Left lung (tissue), 10 donors: ENCODE results near the gene SYNE3. TPM values are rescaled to one million over a fixed set of nuclear protein-coding genes. Genes with fewer than 3 reads are reported as not detected.
A peak's percentile ranks its signal among the peaks of the same experiment; 100 is the strongest.

Experiments used
- ATAC-seq: fragments of 200-7000 bp; cut with Tn5 transposase; one replicate; pipeline ENCODE4 v1.9.1; 2020; ENCODE audit warnings: moderate library complexity
- DNase-seq, 4 donors: peaks; one replicate each; pipeline ENCODE4 v3.0.0-alpha.2; 2013 to 2020
- H3K27ac ChIP-seq, 2 donors: fragments of 200-600 bp; sonication (generic) in 1 of 2; one replicate each; pipeline versions ENCODE4 v1.5.0 to v1.8.0; 2020 to 2021
- H3K27me3 ChIP-seq, 2 donors: fragments of 200-600 bp; sonication (generic) in 1 of 2; one replicate each; pipeline versions ENCODE4 v1.5.0 to v1.8.0; 2020 to 2021
- H3K36me3 ChIP-seq, 2 donors: fragments of 200-600 bp; sonication (generic) in 1 of 2; one replicate each; pipeline versions ENCODE4 v1.5.0 to v1.8.0; 2020 to 2021
- H3K4me1 ChIP-seq, 2 donors: fragments of 200-600 bp; one replicate each; pipeline ENCODE4 v1.8.0; 2021
- H3K4me3 ChIP-seq, 2 donors: fragments of 200-600 bp; sonication (generic) in 1 of 2; one replicate each; pipeline versions ENCODE4 v1.5.0 to v1.8.0; 2020 to 2021; ENCODE audit warnings: mild to moderate bottlenecking in 1 of 2
- H3K9me3 ChIP-seq, 2 donors: fragments of 200-600 bp; sonication (generic) in 1 of 2; one replicate each; pipeline versions ENCODE4 v1.5.0 to v1.8.0; 2020 to 2021
- intact Hi-C, 2 donors: fragments of 100-400 bp; cut with DNase I; formaldehyde crosslinking; loops; one replicate each; pipeline versions ENCODE4 v1.11.2 to v1.14.2; 2022
- polyA plus RNA-seq, 6 donors: library from polyadenylated mRNA; unstranded; fragments of 120-200 nt; gene quantifications; one replicate each; pipeline ENCODE4 v1.2.1, GENCODE V29; 2013; ENCODE audit not compliant: insufficient read length in 6 of 6
- total RNA-seq, 2 donors: library from RNA; stranded (reverse); fragmentation: NEBNext Ultra II Directional; extraction: Animal tissue kit (Norgen Biotek cat#: 25700); gene quantifications; one replicate each; pipeline ENCODE4 v1.2.1, GENCODE V29; 2021
- TF ChIP-seq, protein P1 (sequence below), 2 donors: fragments of 200-600 bp; sonication (generic) in 1 of 2; IDR thresholded peaks; one replicate each; pipeline versions ENCODE4 v1.5.0 to v1.8.0; 2021; ENCODE audit warnings: antibody characterized with exemption in 2 of 2
- donor health status: DM: no; HTN: yes; CAD: no.
- donor health status: DM: no; HTN: no; CAD: no.

SYNE3 gene
- total and polyA plus RNA-seq, 8 donors = 2.2 to 25.4 (median 3.1) TPM

DNA sequence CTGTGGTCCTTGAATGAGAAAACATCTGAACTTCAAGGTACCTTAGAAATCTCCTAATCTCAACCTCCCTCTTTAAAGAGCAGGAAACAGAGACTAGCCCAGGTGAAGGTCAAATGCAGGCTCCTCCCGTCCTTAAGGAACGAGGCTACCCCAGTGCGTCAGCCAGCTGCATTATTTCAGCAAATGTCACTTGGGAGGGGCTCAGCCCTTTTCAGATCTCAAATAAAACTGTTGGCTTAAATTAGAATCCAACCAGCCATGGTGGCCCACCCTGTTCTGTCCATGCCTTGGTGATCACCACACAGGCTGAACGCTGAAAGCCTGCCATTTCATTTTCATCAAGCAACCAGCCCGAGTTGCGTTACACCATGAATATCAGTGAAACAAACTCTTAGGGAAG, 7.0 kb downstream of the SYNE3 start:
- ATAC-seq = no peak
- Histone ChIP-seq H3K4me1 (peaks cover 9 to 81% of the 10 kb centered on the region in 2 donors), H3K27me3 (no peaks in the 10 kb centered on the region), H3K27ac (no peak overlapping the region), H3K36me3 (peaks cover 0 to 14% of the 10 kb centered on the region in 2 donors), H3K4me3 (no peak overlapping the region), H3K9me3 (no peaks in the 10 kb centered on the region)
- TF ChIP-seq, protein P1, sequence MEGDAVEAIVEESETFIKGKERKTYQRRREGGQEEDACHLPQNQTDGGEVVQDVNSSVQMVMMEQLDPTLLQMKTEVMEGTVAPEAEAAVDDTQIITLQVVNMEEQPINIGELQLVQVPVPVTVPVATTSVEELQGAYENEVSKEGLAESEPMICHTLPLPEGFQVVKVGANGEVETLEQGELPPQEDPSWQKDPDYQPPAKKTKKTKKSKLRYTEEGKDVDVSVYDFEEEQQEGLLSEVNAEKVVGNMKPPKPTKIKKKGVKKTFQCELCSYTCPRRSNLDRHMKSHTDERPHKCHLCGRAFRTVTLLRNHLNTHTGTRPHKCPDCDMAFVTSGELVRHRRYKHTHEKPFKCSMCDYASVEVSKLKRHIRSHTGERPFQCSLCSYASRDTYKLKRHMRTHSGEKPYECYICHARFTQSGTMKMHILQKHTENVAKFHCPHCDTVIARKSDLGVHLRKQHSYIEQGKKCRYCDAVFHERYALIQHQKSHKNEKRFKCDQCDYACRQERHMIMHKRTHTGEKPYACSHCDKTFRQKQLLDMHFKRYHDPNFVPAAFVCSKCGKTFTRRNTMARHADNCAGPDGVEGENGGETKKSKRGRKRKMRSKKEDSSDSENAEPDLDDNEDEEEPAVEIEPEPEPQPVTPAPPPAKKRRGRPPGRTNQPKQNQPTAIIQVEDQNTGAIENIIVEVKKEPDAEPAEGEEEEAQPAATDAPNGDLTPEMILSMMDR (IDR thresholded peaks at IDR 0.05) = no peak
- peak in 1 of 4 donors; percentile 12 for DNase-seq
- intact Hi-C loops = no loop called here

DNA sequence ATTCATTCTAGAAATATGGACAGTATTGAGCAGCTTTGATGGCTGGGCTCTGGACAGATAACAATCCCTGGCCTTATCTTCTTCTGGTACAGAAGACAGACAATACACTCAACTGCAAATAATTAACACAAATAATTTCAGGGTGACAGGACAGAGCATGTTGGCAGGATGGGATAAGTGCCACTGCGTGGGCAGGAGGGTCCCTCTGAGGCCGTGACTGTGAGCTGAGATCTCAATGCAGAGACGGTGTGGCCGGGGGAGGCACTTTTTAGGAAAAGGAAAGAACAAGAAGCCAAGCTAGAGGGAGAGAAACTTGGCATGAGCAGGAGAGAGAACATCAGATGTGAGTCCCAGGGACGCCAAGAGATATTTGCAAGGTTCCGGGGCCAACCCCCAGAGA, 8.1 kb downstream of the SYNE3 start:
- Histone ChIP-seq H3K4me3 (no peak overlapping the region), H3K36me3 (peaks cover 0 to 14% of the 10 kb centered on the region in 2 donors), H3K4me1 (peaks cover 9 to 77% of the 10 kb centered on the region in 2 donors), H3K27me3 (no peaks in the 10 kb centered on the region), H3K9me3 (no peaks in the 10 kb centered on the region), H3K27ac (peak overlapping the region in 1 of 2 donors; percentile 77)
- intact Hi-C loops = no loop called here
- TF ChIP-seq, protein P1 (IDR thresholded peaks at IDR 0.05) = no peak
- DNase-seq (peak in 1 of 4 donors; percentile 27), ATAC-seq (no peak)

DNA sequence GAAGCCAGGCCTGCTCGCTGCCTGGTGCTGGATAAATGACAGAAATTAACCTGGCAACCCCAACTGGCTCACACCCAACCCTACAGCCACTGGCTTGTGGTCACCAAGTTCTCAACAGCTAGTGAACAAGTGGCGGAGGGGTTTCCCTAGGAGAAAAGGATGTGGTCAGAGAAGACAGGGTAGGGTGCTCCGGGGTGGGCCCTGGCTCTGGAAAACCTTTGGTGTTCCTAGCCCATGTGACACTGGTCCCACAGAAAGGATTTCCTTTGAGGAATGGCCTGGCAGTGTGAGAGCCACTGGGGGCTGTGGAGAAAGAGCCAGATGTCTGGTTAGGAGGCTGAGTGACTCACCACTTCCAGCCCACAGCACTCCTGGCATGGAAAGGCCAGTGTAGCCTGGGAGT, 8.7 kb downstream of the SYNE3 start:
- no peaks in the 10 kb centered on the region for H3K9me3 ChIP-seq
- H3K4me1 ChIP-seq = peaks cover 9 to 77% of the 10 kb centered on the region in 2 donors
- no peaks in the 10 kb centered on the region for H3K27me3 ChIP-seq
- peak; percentile 73 for ATAC-seq
- H3K36me3 ChIP-seq = peaks cover 0 to 14% of the 10 kb centered on the region in 2 donors
- TF ChIP-seq, protein P1 (IDR thresholded peaks at IDR 0.05) = no peak
- intact Hi-C loops = no loop called here
- H3K27ac ChIP-seq = peak overlapping the region; percentile 14 to 77
- no peak overlapping the region for H3K4me3 ChIP-seq
- peak in 1 of 4 donors; percentile 39 for DNase-seq

DNA sequence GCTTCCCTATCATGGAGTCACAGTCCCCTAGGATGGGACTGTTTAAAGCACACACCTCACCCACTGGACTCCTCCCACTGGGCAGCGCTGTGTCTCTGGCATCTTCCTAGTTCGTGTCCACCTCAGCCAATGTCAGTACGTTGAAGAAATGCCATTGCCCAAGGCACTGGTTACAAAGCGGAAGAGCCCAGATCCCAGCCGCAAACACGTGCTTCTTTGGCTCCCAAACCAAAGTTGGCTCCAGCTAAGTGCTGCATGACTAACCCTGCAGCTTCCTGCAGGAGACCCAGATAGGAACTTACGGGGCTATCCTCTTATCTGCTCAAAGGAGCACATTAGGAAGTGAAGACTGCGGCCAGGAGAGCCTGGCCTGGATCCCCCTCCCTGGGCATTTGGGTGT, 9.3 kb downstream of the SYNE3 start:
- Histone ChIP-seq H3K27ac (peak overlapping the region; percentile 14 to 77), H3K9me3 (no peaks in the 10 kb centered on the region), H3K4me3 (no peak overlapping the region), H3K4me1 (peaks cover 9 to 81% of the 10 kb centered on the region in 2 donors), H3K27me3 (no peaks in the 10 kb centered on the region), H3K36me3 (peaks cover 0 to 14% of the 10 kb centered on the region in 2 donors)
- DNase-seq (peak in 2 of 4 donors; percentile 79 to 80), ATAC-seq (peak; percentile 80)
- intact Hi-C loops = no loop called here
- TF ChIP-seq, protein P1 (IDR thresholded peaks at IDR 0.05) = no peak

DNA sequence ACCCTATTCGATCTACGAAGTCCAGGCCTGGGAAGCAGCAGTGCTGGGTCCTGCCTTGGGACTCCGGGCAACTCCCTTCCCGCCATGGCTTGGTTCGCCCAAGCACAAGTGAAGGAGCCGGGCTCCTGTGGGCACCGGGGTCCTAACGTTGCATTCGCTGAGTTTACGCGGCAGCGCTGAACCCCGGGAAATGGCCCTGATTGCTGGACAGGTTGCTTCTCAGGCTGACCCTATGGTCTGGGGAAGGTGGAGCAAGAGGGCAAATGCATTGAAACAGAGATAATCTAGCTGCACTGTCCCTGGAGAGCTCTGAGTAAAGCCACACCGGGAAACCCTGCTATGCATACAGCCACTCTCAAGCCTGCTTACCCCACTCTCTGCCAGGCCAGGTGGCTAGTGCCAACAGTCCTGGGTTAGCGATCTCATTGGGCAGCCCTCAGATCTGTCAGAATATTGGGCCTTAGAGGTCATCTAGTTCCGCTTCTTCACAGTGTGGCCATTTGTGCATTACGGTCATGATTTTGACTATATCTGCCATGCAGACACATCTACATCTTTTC, 11.3 kb downstream of the SYNE3 start:
- DNase-seq = no peak
- ATAC-seq = no peak
- Histone ChIP-seq H3K9me3 (no peaks in the 10 kb centered on the region), H3K4me3 (no peak overlapping the region), H3K27me3 (no peaks in the 10 kb centered on the region), H3K36me3 (peaks cover 0 to 26% of the 10 kb centered on the region in 2 donors), H3K4me1 (peaks cover 9 to 77% of the 10 kb centered on the region in 2 donors), H3K27ac (no peak overlapping the region)
- TF ChIP-seq, protein P1 (IDR thresholded peaks at IDR 0.05) = no peak
- intact Hi-C loops = no loop called here
